Renal cortical epithelial cell (primary cell): ENCODE results near the gene ALDOC. TPM values are rescaled to one million over a fixed set of nuclear protein-coding genes. Genes with fewer than 3 reads are reported as not detected.
A peak's percentile ranks its signal among the peaks of the same experiment; 100 is the strongest.
"Not testable (repeated sequence)": the region's sequence is repeated elsewhere in the genome, so short reads cannot be mapped to it uniquely, and the experiment has no call there.

ENCODE experiments used
- DNase-seq: peaks from one replicate; pipeline ENCODE4 v3.0.0-alpha.2; 2011; ENCODE audit warnings: low read depth
- total RNA-seq: library from RNA; depleted of rRNA; stranded (reverse); fragments of >200 nt; gene quantifications from 2 replicates; pipeline ENCODE4 v1.2.3, GENCODE V29; 2014

The ALDOC gene
- total RNA-seq, 1 donor from 2014 or later: 26.7 TPM

DNA sequence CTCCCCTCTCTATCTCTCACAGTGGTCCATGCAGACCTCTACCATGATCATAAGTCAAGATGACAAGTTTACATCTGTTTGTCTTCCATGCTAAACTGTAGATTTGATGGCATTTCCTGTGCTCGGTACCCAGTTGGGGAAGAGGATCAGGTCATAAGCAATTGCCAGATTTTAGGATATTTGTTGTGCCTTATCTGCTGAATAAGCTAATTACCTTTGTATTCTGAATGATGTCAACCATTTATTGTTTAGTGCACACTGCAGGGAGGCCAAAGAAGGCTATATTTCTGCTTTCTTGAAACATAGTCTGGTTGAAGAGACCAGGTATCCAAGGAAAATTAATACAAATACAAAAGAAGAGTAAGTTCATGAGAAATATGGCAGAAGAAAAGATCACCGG, 5.8 kb upstream of the ALDOC start:
- no peak for DNase-seq

DNA sequence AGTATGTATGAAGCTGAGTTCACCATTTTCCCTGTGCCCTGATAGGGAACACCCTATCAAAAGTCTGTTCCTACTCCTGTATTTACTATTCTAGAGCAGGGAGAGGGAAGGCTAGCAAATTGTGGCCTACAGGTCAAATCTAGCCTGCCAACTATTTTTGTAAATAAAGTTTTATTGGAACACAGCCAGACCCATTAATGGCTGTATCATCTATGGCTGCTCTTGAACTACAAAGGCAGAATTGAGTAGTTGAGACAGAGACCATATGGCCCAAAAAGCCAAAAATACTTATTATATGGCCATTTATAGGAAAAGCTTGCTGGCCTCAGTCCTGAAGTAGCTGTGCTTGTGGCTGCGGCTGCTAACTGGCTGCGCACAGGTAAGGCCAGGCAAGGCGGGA, 4.3 kb upstream of the ALDOC start:
- DNase-seq: no peak

DNA sequence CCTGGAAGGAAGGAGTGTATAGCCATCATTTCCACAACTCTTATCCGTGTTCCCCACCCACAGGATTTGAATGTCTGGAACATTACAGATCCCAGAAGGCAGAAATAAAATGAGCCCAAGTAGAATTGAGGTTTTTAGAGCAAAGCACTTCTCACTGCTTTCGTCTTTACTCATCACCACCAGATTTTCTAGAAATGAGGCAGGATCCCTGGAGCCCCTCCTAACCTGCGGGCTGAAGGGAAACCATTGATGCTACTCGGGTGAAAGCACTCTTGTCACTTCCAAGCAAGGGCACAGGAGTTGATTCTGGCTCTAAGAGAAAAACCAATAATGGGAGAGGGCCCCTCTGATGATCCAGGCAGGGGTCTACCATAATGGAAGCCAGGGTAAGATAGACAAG, 2.8 kb upstream of the ALDOC start:
- DNase-seq: no peak

DNA sequence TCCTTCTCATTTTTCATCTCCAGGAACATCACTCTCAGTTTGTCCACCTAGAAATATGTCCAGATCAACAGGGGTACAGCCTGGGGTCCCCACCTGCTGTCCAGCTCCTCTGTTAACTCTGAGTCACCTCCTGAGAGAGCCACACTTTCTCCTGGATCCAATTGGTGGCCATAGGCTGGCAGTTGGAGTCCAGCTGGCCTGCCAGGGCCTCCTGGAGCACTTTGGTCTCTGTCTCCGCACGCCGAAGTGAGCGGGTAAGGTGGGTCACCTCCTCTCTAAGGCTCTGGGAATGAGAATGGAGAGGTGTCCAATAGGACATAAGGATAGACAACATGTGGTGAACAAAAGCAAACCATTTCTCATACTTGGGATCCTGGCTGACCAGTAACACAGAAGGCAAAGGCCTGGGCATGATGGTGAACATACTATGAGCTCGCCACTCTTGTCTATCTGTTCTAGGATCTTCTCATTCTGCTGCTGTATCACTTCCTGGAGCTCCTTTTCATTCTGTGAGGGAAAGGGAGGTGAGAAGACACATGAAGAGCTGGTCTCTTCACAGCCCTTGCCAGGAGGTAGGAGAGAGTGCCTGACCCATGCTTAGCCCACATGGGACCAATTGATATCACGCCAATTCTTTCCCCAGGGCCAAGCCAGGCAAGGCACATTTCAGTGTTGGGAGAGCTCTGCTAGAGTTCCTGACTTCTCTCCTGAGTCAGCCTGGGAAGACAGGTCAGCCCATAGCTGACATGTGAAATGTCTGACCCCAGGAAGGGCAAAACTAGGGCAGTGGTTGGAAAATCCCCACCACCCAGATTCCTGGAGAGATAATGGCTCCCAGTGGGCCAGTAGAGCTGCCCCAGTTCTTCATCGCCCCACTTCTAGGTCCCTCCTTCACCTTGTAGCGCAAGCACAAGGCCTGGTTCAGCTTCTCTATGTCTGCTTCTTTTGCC, 1.8 kb upstream of the ALDOC start:
- DNase-seq: no peak

DNA sequence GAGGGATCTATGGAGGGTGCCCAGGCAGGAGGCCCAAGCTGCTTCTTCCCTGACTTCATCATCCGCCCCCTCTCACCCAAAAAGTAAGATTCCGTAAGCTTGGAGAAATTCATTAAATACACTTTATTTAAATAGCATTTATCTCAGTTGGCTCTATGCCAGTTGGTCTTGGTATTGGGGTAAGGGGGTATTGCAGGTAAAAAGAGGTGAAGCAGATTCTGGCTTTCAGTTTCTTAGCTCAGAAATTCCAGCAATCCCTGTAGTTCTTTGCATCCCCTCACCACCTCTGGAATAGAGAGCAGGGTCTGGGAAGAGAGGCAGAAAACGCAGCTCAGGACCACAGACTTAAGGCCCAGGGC, 750 bp upstream of the ALDOC start:
- DNase-seq: no peak

DNA sequence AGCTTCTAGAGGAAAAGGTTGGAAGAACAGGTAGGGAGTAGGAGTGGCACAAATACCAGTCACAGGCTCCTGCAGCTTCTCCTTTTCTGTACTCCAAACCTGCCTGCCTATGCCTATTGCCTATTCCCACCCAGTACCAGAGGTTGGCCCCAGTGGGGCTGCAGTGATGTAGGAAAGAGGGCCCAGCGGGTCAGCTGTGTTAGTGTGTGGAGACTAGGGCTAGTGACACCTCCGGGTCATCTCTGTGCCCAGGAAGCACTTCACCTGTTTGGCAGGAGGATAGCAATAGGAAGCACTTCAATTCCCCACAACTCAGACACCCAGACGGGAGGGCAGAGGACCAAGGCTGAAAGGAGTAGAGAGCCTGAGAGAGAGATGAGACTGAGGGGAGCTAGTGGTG, 679 bp downstream of the ALDOC start:
- not testable (repeated sequence) for DNase-seq

DNA sequence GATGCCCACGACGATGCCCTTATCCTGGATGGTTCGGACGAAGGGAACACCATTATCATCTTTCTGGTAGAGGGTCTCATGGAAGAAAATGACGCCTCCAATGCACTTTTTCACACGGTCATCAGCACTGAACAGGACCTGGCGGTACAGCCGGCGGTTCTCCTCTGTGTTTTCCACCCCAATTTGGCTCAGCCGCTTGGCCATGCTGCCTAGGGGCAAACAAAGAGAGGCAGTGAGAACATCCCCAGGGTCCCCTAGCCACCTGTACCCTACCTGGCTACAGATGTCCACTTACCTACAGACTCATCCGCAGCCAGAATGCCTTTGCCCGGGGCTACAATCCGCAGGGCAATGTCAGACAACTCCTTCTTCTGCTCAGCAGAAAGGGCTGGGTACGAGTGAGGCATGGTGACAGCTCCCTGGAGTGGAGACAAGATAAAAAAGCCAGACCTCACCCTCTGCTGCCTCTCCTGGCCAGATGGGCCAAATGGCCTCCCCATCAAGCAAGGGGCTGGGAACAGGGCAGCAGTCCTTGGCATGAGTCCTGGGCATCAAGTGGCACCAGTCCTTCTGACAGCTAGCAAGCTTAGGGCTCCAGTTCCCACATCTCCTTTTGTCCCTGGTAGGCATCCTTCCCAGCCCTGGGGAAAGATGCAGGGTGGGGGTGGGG, 1.4 kb downstream of the ALDOC start:
- no peak for DNase-seq

DNA sequence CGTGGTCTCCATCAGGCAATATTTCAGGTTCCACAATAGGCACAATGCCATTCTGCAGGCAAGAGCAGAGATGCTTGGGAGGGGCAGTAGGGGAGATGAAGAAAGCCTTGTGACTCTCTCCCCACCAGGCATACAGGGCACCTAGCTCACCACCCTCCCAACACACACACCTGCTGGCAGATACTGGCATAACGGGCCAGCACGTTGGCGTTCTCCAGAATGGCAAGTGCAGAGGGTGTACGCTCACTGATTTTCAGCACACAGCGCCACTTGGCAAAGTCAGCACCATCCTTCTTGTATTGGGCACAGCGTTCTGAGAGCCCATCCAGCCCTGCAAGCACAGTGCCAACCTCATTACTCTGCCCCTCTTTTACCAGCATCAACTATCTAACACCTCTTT, 2.2 kb downstream of the ALDOC start:
- no peak for DNase-seq

DNA sequence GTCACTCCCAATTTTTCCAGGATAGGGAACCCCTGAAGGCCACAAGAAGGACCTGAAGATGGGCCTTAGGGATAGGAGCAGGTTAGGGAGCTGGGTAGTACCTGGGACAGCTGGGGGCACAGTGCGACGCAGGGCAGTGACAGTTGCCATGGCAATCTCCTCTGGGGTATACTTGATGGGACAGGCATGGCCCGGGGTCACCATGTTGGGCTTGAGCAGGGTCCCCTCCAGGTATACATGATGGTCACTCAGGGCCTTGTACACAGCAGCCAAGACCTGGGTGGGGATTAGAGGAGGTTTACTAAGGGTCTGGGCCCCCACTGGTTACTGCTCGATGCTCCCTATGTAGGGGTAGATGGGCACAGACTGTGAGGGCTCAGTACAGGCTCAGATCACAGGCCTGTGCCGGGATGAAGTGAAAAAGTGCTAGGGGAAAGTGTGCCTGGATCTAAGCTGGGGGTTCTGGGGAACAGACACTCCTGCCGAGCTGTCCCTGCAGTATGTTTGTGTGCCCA, 2.7 kb downstream of the ALDOC start:
- no peak for DNase-seq

DNA sequence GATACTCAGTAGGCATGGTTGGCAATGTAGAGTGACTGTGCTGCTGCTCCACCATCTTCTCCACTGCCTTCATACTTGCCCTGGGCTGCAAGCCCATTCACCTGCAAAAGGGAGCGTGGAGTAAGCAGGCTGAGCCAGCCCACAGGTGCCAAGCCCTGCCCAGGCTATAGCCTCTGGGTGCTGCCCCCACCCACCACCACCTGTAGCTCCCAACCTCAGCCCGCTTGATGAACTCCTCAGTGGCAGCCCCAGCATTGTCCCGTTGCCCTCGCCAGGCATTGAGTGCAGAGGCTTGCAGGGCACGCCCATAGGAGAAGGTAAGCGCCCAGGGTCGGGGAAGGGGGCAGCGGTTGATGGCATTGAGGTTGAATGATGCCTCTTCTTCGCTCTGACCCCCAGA, 3.2 kb downstream of the ALDOC start:
- no peak for DNase-seq

DNA sequence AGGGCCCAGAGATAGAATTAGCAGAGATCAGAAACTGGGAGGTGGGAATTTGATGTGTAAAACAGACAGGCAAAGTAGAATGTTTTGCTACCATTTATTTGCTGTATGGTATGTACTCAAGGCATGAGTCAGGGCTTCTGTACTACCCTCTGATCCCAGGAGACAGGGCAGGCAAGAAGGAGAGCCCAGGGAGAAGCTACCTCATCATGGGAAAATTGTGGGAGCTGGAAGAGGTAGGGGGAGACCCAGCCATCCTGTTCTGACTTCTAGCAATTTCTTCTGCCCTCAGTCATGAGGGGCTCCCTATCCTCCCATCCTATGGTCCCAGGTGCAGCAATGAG, 3.7 kb downstream of the ALDOC start:
- DNase-seq: no peak

DNA sequence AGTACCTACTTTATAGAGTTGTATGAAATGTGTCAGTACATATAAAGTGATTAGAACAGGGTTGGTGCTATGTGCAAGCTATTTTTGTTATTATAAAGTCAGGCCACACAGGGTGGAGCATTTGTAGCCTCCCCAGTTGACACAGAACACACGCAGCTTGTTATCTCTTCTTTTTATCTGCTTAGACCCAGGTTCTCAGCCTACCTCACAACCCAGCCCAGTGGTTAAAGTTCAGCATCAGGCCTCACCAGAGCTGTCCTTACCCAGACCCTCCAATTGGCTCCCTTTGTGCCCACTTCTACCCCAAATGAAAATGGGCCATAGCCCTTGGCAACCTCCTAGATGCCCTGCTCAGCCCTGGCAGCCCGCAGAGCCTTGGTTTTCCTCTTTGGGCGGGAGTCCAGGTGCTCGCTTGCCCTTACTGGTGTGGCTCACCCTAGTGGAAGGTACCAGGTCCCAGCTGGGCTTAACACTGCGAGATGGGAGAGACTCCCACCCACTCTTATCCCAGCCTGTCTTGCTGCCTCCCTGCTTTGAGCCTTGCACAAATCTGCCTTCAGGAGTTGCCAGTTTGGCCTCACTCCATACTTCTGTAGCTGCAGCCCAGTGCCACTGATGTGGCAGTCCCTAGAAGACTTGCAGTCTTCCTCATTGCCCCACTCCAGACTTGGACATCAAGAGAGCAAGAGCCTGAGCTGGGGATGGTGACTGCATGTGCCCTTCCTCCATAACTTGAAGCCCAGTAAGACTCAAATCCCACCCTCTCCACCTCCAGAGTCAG, 4.2 kb downstream of the ALDOC start:
- DNase-seq: no peak

DNA sequence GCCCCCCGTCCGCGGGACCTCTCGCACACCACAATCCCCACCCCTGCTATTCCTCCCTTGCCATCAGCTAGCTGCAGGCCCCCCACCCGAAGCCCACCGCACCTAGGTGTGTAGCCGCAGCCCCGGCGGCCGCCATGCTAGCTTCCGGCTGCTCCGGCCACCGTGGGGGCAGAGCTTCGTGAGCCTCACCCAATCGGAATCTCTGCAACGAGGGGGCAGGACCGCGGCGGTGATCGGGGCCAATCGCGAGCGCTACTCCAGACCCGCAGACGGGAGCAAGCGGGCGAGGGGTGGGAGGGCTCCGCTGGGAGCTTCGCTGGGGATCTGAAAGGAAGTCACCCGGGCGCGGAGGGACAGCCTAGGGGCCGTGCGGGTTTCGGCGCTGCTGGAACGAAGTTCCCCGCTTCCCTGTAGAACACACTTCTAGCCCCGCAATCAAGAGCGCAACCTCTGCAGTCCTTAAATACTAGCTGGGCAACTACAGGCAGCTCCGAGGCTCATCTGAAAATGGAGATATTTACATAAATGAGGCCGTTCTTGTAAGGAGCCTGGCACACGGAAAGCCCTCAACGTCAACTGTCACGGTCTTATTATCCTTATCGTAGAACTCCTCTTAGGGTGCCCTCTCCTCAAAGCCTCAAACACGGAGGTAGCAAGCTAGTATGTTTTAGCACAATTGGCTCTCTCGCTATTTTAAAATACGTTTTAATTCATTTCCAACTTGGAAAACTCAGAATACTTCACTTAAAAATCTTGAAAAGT, 5.2 kb downstream of the ALDOC start, which contains the start of gene PIGS:
TSS of gene PIGS (minus strand) at position 164 of the 762 bp plus-strand sequence. CDS start at position 136, 28 bp downstream.
- peak; percentile 84 for DNase-seq

DNA sequence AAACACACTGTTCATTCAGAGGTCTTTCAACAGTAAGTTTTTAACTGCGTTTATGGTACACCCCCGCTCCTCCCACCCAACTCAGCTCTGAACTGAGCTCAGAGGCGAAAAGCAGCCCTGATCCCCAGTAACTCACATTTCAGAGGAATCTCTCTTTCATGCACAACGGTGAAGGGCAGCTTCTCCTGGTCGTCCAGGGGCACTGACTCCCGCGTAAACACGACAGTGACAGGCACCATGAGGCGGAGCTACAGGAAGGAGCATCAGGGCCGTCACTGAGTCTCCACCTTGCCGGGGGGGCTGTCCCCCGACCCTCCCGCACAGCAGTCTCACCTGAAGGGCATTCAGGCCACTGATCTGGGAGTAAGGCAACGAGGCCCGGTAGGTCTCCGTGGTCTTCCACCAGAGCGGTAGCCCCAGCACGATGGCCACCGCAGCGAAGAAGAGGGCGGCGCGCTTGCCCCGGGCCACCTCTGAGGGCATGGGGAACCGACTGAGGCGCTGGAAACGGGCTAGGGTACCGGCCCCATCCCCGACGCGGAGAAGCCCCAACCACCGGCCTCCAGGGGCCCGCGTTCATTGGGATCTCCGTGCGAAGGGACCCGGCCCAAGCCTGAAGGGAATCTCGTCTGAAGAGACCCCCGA, 5.9 kb downstream of the ALDOC start:
- DNase-seq: no peak

DNA sequence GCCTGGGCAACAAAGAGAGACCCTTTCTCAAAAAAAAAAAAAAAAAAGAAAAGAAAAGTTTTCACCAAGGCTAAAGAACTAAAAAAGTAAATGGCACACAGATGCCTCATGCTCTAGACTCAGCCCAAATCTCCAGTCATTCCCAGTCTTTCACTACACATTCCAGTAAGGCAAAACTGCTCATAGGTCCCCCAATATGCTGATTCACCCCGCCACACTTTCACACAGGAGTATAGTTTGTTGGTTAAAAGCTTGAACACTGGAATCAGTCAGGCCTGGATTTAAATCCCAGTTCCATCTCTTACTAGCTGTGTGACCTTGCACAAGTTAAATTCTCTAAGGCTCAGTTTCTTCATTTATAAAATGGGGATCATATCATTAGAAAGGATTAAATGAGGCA, 7.2 kb downstream of the ALDOC start:
- no peak for DNase-seq

DNA sequence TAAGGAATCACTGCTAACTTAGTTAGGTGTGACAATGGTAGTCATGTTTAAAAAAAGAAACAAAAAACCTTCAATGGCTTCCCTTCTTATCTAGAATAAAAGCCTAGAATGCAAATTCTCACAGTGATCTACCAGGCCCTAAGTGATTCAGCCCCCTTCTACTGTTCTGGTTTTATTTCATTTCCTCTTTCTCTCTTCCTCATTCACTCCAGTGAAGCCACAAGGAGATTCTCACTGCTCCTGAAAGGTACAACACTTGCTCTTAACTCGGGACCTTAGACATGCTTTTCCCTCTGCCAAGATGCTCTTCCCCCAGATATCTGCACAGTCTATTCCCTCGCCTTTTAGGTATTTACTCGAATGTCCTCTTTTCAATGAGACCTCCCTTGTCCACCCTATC, 9.1 kb downstream of the ALDOC start:
- no peak for DNase-seq

DNA sequence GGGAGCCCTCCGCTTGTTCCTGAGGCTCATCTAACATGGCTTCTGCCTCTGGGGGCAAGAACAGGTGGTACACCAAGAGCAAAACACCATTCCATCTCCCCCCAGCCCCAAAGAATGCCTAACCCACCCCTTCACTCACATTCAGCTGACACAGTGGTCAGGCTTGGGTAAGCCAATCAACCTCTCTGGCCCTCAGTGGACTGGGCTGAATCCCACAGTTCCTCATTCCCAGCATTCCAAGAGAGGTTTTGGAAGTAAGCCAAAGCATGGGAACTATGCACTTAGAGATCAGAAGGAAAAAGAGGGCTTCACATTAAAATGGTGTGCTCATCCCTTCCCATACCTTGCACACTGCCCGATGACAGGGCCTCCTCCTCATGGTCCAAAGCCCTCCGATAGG, 13.2 kb downstream of the ALDOC start:
- peak; percentile 93 for DNase-seq

DNA sequence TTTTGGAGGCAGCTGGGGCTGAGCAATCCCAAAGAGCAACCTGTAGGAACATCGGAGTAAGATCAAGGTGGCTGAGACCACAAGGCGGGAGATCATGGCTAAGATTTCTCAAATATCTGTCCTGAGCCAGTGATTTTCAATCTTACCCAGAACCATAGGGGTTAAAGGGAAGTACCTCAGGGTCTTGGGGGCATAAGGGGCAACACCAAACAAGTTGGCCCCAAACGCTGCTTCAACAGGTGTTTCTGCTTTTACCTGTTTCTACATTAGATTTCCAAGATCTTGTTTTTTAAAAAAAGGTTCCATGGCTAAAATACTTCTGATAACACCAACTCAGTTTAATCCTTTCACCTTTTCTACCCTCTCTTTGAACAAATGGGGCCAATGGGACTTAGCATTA, 21.7 kb downstream of the ALDOC start:
- DNase-seq: no peak

DNA sequence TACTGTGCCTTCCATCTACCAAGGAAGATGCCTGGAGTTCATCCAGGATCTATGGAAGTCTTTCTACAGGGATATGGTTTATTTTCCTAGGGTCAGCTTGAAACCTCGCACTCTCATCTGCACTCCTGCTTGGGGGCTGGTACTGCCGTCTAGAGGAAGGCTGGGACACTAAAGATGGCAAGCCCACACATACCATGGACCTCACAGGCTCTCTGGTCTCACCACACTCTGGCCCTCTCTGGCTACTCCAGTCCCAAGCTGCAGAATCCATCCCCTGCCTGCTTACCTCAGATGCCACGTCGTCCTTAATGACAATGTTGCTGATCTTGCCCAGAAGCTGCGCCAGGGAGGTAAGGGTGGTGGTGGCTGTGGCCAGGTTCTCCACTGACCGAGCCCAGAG, 22.1 kb downstream of the ALDOC start:
- DNase-seq: no peak

DNA sequence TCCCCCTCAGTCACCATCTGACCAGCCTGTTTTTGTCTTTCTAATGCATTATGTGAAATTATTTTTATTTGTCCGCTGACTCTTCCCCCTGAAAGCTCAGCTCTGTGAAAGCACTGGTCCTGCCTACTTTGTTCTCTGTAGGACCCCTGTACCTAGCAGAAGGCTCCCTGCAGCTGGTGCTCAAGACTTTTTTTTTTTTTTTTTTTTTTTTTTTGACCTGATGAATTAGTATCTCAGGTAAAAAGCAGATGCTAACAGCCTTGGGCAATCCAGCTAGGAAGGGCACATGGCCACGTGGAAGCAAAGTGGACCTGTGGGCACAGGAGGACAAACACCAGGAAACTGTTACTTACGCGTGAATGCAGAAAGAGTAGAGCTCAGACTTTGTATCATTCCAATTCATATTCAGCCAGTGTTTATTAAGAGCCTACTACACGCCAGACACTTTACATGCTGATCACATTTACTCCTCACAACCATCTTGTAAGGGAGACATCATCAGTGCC, 23.6 kb downstream of the ALDOC start:
- DNase-seq: no peak
